Ovary (tissue), 9 donors: Measurements from ENCODE around the gene FMN1. TPM values are rescaled to one million over a fixed set of nuclear protein-coding genes. Genes with fewer than 3 reads are reported as not detected.

Source experiments
- DNase-seq, 5 donors: peaks; one replicate each; pipeline ENCODE4 v3.0.0-alpha.2; 2019 to 2020
- H3K27ac ChIP-seq, 2 donors: fragments of 200-600 bp; one replicate each; pipeline versions ENCODE4 v1.5.1 to v1.8.0; 2019 to 2022
- H3K27me3 ChIP-seq: fragments of 200-600 bp; one replicate; pipeline ENCODE4 v1.8.0; 2022
- H3K36me3 ChIP-seq: fragments of 200-600 bp; sonication (generic); one replicate; pipeline ENCODE4 v1.5.1; 2019
- H3K4me1 ChIP-seq: one replicate; pipeline ENCODE4 v1.8.1; 2013; ENCODE audit warnings: mild to moderate bottlenecking, moderate library complexity; ENCODE audit not compliant: insufficient read depth
- H3K4me3 ChIP-seq: fragments of 200-600 bp; sonication (generic); one replicate; pipeline ENCODE4 v1.5.1; 2017
- H3K9me3 ChIP-seq, 2 donors: fragments of 200-600 bp in 1 of 2; sonication (generic) in 1 of 2; one replicate each; pipeline versions ENCODE4 v1.5.1 to v1.8.1; 2013 to 2019; ENCODE audit warnings: mild to moderate bottlenecking in 1 of 2, moderate library complexity in 1 of 2
- CTCF ChIP-seq, 3 donors: fragments of 450-650 bp in 2 of 3; fragments of 200-600 bp in 1 of 3; IDR thresholded peaks; one replicate each; pipeline versions ENCODE4 v1.5.1 to v1.8.0; 2016 to 2022; ENCODE audit warnings: antibody characterized with exemption in 3 of 3, mild to moderate bottlenecking in 1 of 3
- EP300 ChIP-seq: sonication (generic); formaldehyde crosslinking; IDR thresholded peaks from one replicate; pipeline ENCODE4 v1.6.1; 2017; ENCODE audit warnings: antibody characterized with exemption
- POLR2A ChIP-seq: fragments of 450-650 bp; IDR thresholded peaks from one replicate; pipeline ENCODE4 v1.6.1; 2017; ENCODE audit warnings: antibody characterized with exemption, mild to moderate bottlenecking, moderate library complexity
- WGBS, 3 donors: extraction: QIAGEN DNeasy Blood & Tissue Kit in 1 of 3; methylation state at CpG; one replicate each; pipeline versions ENCODE4 v1.1.5 to v1.1.7; 2013 to 2017; 5-methylcytosine and 5-hydroxymethylcytosine counted together
- intact Hi-C, 4 donors: fragments of 100-400 bp; cut with DNase I; formaldehyde crosslinking; loops; one replicate each; pipeline versions ENCODE4 v1.11.0 to v1.15.1; 2022 to 2023
- polyA plus RNA-seq, 2 donors: library from polyadenylated mRNA; stranded (reverse); fragments of 200-250 nt in 1 of 2; fragments of 350-450 nt in 1 of 2; fragmentation: Illumina TruSeq in 1 of 2; extraction: RNeasy Lipid Tissue Mini Kit (QIAGEN cat#74804) in 1 of 2; gene quantifications; one replicate each; pipeline ENCODE4 v1.2.3, GENCODE V29; 2013 to 2014
- total RNA-seq, 7 donors: library from RNA; depleted of rRNA in 2 of 7; stranded (reverse); fragments of >200 nt in 2 of 7; fragmentation: NEBNext Ultra II Directional in 3 of 7; extraction: Animal tissue kit (Norgen Biotek cat#: 25700) in 3 of 7; gene quantifications; one replicate each; pipeline versions ENCODE4 v1.1.0 to v1.2.4, GENCODE V29; 2016 to 2023
- donor health status: DM: no; HTN: no; CAD: no; lungs with moderate emphysema.
- donor health status: DM: no; HTN: no; CAD: no.
- donor health status: Bipolar disorder and iron deficiency.
- donor health status: DM: yes; HTN: yes; CAD: no.
- donor health status: DM: no; HTN: no; CAD: no.
- donor health status: DM: yes; HTN: yes; CAD: no.

FMN1 gene
- total and polyA plus RNA-seq, 9 donors = 0.13 to 16.9 (median 2.6) TPM

GRCh38 chr15:32888221-32888761, 306.2 kb downstream of the FMN1 start:
- no peak for DNase-seq
- intact Hi-C loops = no loop called here
- Histone ChIP-seq H3K4me1 (no peaks in the 10 kb centered on the region), H3K36me3 (no peaks in the 10 kb centered on the region), H3K9me3 (no peaks in the 10 kb centered on the region), H3K27ac (no peak overlapping the region), H3K27me3 (no peaks in the 10 kb centered on the region), H3K4me3 (no peak overlapping the region)
- no peak for TF ChIP-seq CTCF (IDR thresholded peaks at IDR 0.05)
- no peak for TF ChIP-seq POLR2A
- no peak for TF ChIP-seq EP300
- WGBS, 3 donors = 85 to 90% (median 89%) methylated on average over 3 of the region's 3 CpGs

GRCh38 chr15:32887090-32887489, 307.4 kb downstream of the FMN1 start:
- Histone ChIP-seq H3K27ac (no peak overlapping the region), H3K9me3 (no peaks in the 10 kb centered on the region), H3K27me3 (no peaks in the 10 kb centered on the region), H3K4me3 (no peak overlapping the region), H3K36me3 (no peaks in the 10 kb centered on the region), H3K4me1 (no peaks in the 10 kb centered on the region)
- no peak for TF ChIP-seq EP300
- TF ChIP-seq POLR2A = no peak
- no peak for TF ChIP-seq CTCF (IDR thresholded peaks at IDR 0.05)
- WGBS, 3 donors = 77 to 81% (median 79%) methylated on average over 4 of the region's 4 CpGs
- intact Hi-C loops = no loop called here
- DNase-seq = no peak

- WGBS, 3 donors = 77 to 80% (median 79%) methylated on average over 7 of the region's 7 CpGs
- H3K27ac ChIP-seq = no peak overlapping the region
- intact Hi-C loops = no loop called here
- no peaks in the 10 kb centered on the region for H3K9me3 ChIP-seq
- no peak overlapping the region for H3K4me3 ChIP-seq
- no peaks in the 10 kb centered on the region for H3K36me3 ChIP-seq
- DNase-seq = no peak
- no peak for TF ChIP-seq CTCF (IDR thresholded peaks at IDR 0.05)
- TF ChIP-seq POLR2A = no peak
- TF ChIP-seq EP300 = no peak
- no peaks in the 10 kb centered on the region for H3K4me1 ChIP-seq
- H3K27me3 ChIP-seq = no peaks in the 10 kb centered on the region
These were observed 308.1 kb downstream of the FMN1 start for GRCh38 chr15:32886459-32886858.

- 60 to 77% (median 74%) methylated on average over 5 of the region's 5 CpGs for WGBS, 3 donors
- Histone ChIP-seq H3K4me1 (no peaks in the 10 kb centered on the region), H3K27ac (no peak overlapping the region)
These were observed 308.8 kb downstream of the FMN1 start for GRCh38 chr15:32885713-32886112.

More at GRCh38 chr15:32885713-32886112, 308.8 kb downstream of the FMN1 start:
- no peaks in the 10 kb centered on the region for H3K27me3 ChIP-seq
- no peaks in the 10 kb centered on the region for H3K9me3 ChIP-seq
- no peak for DNase-seq
- intact Hi-C loops = no loop called here
- no peak overlapping the region for H3K4me3 ChIP-seq
- no peaks in the 10 kb centered on the region for H3K36me3 ChIP-seq
- no peak for TF ChIP-seq EP300
- TF ChIP-seq POLR2A = no peak
- TF ChIP-seq CTCF (IDR thresholded peaks at IDR 0.05) = no peak
